PC-3 (cell line): ENCODE results near the gene SMTNL1.

ENCODE experiments used
- EZH2 ChIP-seq: fragments of 300-600 bp; sonication (generic); IDR thresholded peaks from one replicate; pipeline ENCODE4 v1.6.1; 2017; ENCODE audit warnings: antibody characterized with exemption, mild to moderate bottlenecking, low read length; ENCODE audit not compliant: unreplicated experiment
- TF ChIP-seq, protein P1 (sequence below): fragments of 300-600 bp; sonication (generic); conservative IDR thresholded peaks from 2 replicates; pipeline ENCODE4 v1.5.1; 2017; ENCODE audit warnings: antibody characterized with exemption, low read depth, mild to moderate bottlenecking, low read length

DNA sequence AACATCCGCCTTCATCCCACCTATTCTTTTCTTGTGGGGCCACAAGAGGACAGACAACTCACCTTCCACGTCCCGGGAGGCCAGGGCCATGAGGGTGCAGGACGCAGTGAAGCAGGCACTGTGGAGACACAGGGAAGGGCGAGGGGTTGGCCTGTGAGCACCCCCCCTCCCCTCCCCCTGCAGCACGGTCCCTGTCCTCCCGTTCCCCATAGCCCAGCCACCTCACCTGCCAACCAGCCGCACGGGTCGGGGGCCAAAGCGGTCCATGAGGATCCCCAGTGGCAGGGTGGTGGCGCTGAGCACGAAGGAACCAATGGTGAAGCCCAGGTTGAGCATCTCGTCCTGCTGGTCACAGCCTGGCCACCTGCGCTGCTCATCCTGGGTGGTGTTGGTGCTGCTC is 36.5 kb upstream of the SMTNL1 start:
- TF ChIP-seq, protein P1, sequence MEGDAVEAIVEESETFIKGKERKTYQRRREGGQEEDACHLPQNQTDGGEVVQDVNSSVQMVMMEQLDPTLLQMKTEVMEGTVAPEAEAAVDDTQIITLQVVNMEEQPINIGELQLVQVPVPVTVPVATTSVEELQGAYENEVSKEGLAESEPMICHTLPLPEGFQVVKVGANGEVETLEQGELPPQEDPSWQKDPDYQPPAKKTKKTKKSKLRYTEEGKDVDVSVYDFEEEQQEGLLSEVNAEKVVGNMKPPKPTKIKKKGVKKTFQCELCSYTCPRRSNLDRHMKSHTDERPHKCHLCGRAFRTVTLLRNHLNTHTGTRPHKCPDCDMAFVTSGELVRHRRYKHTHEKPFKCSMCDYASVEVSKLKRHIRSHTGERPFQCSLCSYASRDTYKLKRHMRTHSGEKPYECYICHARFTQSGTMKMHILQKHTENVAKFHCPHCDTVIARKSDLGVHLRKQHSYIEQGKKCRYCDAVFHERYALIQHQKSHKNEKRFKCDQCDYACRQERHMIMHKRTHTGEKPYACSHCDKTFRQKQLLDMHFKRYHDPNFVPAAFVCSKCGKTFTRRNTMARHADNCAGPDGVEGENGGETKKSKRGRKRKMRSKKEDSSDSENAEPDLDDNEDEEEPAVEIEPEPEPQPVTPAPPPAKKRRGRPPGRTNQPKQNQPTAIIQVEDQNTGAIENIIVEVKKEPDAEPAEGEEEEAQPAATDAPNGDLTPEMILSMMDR, result no peak
- no peak for TF ChIP-seq EZH2
